Smooth muscle cell (in vitro differentiated cells): ENCODE data around the gene PRUNE1. TPM values are rescaled to one million over a fixed set of nuclear protein-coding genes. Genes with fewer than 3 reads are reported as not detected.

ENCODE experiments used
- DNase-seq: peaks from one replicate; lab custom pipeline; 2025; ENCODE audit not compliant: unreplicated experiment; lab: John Stamatoyannopoulos, UW
- H2AFZ ChIP-seq: fragments of 200-600 bp; sonication (generic); 2 replicates; pipeline ENCODE4 v1.6.0; 2016; ENCODE audit warnings: antibody characterized with exemption, low read depth, mild to moderate bottlenecking
- H3F3A ChIP-seq: fragments of 200-600 bp; sonication (generic); 2 replicates; pipeline ENCODE4 v1.6.0; 2017; ENCODE audit warnings: antibody characterized with exemption, low read depth
- H3K27ac ChIP-seq: fragments of 200-600 bp; sonication (generic); 2 replicates; pipeline ENCODE4 v1.5.1; 2016; ENCODE audit warnings: low read depth, mild to moderate bottlenecking
- H3K27me3 ChIP-seq: fragments of 200-600 bp; sonication (generic); 2 replicates; pipeline ENCODE4 v1.6.1; 2016; ENCODE audit warnings: low read depth, mild to moderate bottlenecking
- H3K36me3 ChIP-seq: fragments of 200-600 bp; sonication (generic); 2 replicates; pipeline ENCODE4 v1.5.1; 2016; ENCODE audit warnings: low read depth
- H3K4me1 ChIP-seq: fragments of 200-600 bp; sonication (generic); 2 replicates; pipeline ENCODE4 v1.5.1; 2016; ENCODE audit warnings: low read depth
- H3K4me2 ChIP-seq: fragments of 200-600 bp; sonication (generic); 2 replicates; pipeline ENCODE4 v1.6.0; 2016; ENCODE audit warnings: mild to moderate bottlenecking
- H3K4me3 ChIP-seq: fragments of 200-600 bp; sonication (generic); 2 replicates; pipeline ENCODE4 v1.5.1; 2016; ENCODE audit warnings: mild to moderate bottlenecking
- H3K79me2 ChIP-seq: fragments of 200-600 bp; sonication (generic); 2 replicates; pipeline ENCODE4 v1.6.0; 2016; ENCODE audit warnings: low read depth, mild to moderate bottlenecking
- H3K9ac ChIP-seq: fragments of 200-600 bp; sonication (generic); 2 replicates; pipeline ENCODE4 v1.6.0; 2016; ENCODE audit warnings: low read depth
- H3K9me3 ChIP-seq: fragments of 200-600 bp; sonication (generic); replicated peaks from 2 replicates; pipeline ENCODE4 v1.5.1; 2016; ENCODE audit warnings: low read depth
- H4K20me1 ChIP-seq: fragments of 200-600 bp; sonication (generic); 2 replicates; pipeline ENCODE4 v1.6.0; 2016; ENCODE audit warnings: low read depth
- CTCF ChIP-seq: fragments of 200-600 bp; sonication (generic); IDR thresholded peaks from 2 replicates; pipeline ENCODE4 v1.5.1; 2017; ENCODE audit warnings: borderline replicate concordance, mild to moderate bottlenecking, antibody characterized with exemption; ENCODE audit not compliant: insufficient read depth, poor library complexity, severe bottlenecking
- WGBS: methylation state at CpG from one replicate; pipeline ENCODE4 v1.1.7; 2016; ENCODE audit warnings: low lambda C conversion rate; 5-methylcytosine and 5-hydroxymethylcytosine counted together
- polyA plus RNA-seq: library from polyadenylated mRNA; unstranded; fragments of >200 nt; fragmentation: Nextera tagmentation; extraction: Ambion mirVana; gene quantifications from 2 replicates; pipeline ENCODE4 v1.2.1, GENCODE V29; 2016
- total RNA-seq: library from RNA; depleted of rRNA; stranded (reverse); fragments of >200 nt; gene quantifications from 2 replicates; pipeline ENCODE4 v1.2.3, GENCODE V29; 2014

The PRUNE1 gene
- total and polyA plus RNA-seq, 2 experiments from 2014 or later = 15.2 to 19.5 TPM

- 98% methylated on average over 2 of the region's 2 CpGs for WGBS
- no peak for TF ChIP-seq CTCF
- peak overlapping the region; percentile 70 for H3K27ac ChIP-seq
- H3K9me3 ChIP-seq = no peaks in the 10 kb centered on the region
- no peak overlapping the region for H2AFZ ChIP-seq
- peak overlapping the region; percentile 77 for H3K4me2 ChIP-seq
- no peaks in the 10 kb centered on the region for H4K20me1 ChIP-seq
- H3K9ac ChIP-seq = no peak overlapping the region
- peaks cover 3% of the 10 kb centered on the region for H3K4me1 ChIP-seq
- no peaks in the 10 kb centered on the region for H3K79me2 ChIP-seq
- peaks cover 11% of the 10 kb centered on the region for H3F3A ChIP-seq
- no peak overlapping the region for H3K4me3 ChIP-seq
- no peaks in the 10 kb centered on the region for H3K27me3 ChIP-seq
- DNase-seq = no peak
- no peaks in the 10 kb centered on the region for H3K36me3 ChIP-seq
Measured at GRCh38 chr1:150999926-151000325, 8.3 kb upstream of the PRUNE1 start.

GRCh38 chr1:151000408-151000807 is 7.8 kb upstream of the PRUNE1 start:
- Histone ChIP-seq H3F3A (peaks cover 11% of the 10 kb centered on the region), H3K27me3 (no peaks in the 10 kb centered on the region), H3K4me2 (no peak overlapping the region), H3K36me3 (no peaks in the 10 kb centered on the region), H2AFZ (no peak overlapping the region), H3K79me2 (no peaks in the 10 kb centered on the region), H4K20me1 (no peaks in the 10 kb centered on the region), H3K9ac (no peak overlapping the region), H3K27ac (no peak overlapping the region), H3K9me3 (no peaks in the 10 kb centered on the region), H3K4me1 (peaks cover 5% of the 10 kb centered on the region), H3K4me3 (no peak overlapping the region)
- DNase-seq = no peak
- 94% methylated on average over 3 of the region's 3 CpGs for WGBS
- TF ChIP-seq CTCF = no peak

- H3K9ac ChIP-seq = no peak overlapping the region
- H2AFZ ChIP-seq = no peak overlapping the region
- H3K27ac ChIP-seq = no peak overlapping the region
- TF ChIP-seq CTCF = no peak
- no peaks in the 10 kb centered on the region for H3K36me3 ChIP-seq
- no peaks in the 10 kb centered on the region for H3K79me2 ChIP-seq
- H4K20me1 ChIP-seq = no peaks in the 10 kb centered on the region
- H3K4me2 ChIP-seq = no peak overlapping the region
- no peak overlapping the region for H3K4me3 ChIP-seq
- H3K4me1 ChIP-seq = peaks cover 15% of the 10 kb centered on the region
- H3K9me3 ChIP-seq = no peaks in the 10 kb centered on the region
- WGBS = 94% methylated on average over 4 of the region's 4 CpGs
- no peaks in the 10 kb centered on the region for H3K27me3 ChIP-seq
- H3F3A ChIP-seq = peaks cover 11% of the 10 kb centered on the region
- no peak for DNase-seq
Measured at GRCh38 chr1:151001602-151002001, 6.6 kb upstream of the PRUNE1 start.

GRCh38 chr1:151002051-151002450 is 6.2 kb upstream of the PRUNE1 start:
- no peaks in the 10 kb centered on the region for H4K20me1 ChIP-seq
- 93% methylated on average over 3 of the region's 3 CpGs for WGBS
- no peaks in the 10 kb centered on the region for H3K9me3 ChIP-seq
- no peak overlapping the region for H3K27ac ChIP-seq
- no peaks in the 10 kb centered on the region for H3K27me3 ChIP-seq
- no peak for TF ChIP-seq CTCF
- H3K4me1 ChIP-seq = peaks cover 15% of the 10 kb centered on the region
- no peaks in the 10 kb centered on the region for H3K79me2 ChIP-seq
- H3K9ac ChIP-seq = no peak overlapping the region
- H3K4me3 ChIP-seq = no peak overlapping the region
- H2AFZ ChIP-seq = no peak overlapping the region
- H3K4me2 ChIP-seq = no peak overlapping the region
- H3F3A ChIP-seq = peaks cover 11% of the 10 kb centered on the region
- H3K36me3 ChIP-seq = no peaks in the 10 kb centered on the region
- no peak for DNase-seq
